Lung (tissue), 12 donors: ENCODE results near the gene COPG1. TPM values are rescaled to one million over a fixed set of nuclear protein-coding genes. Genes with fewer than 3 reads are reported as not detected.

Source experiments
- ATAC-seq: fragments of 200-7000 bp; cut with Tn5 transposase; one replicate; pipeline ENCODE4 v1.9.1; 2020; ENCODE audit warnings: moderate number of reproducible peaks; ENCODE audit not compliant: insufficient read depth, low FRiP score
- DNase-seq, 3 donors: peaks; one replicate each; pipeline ENCODE4 v3.0.0-alpha.2; 2013 to 2017
- H3K27ac ChIP-seq, 2 donors: one replicate each; pipeline ENCODE4 v1.5.1; 2013; ENCODE audit warnings: mild to moderate bottlenecking in 2 of 2, moderate library complexity in 2 of 2, control low read depth in 1 of 2, inconsistent platforms in 1 of 2, low read depth in 1 of 2, low read length in 1 of 2
- H3K27me3 ChIP-seq, 3 donors: one replicate each; pipeline ENCODE4 v1.5.1; 2013; ENCODE audit warnings: low read length in 2 of 3; ENCODE audit not compliant: control insufficient read depth in 3 of 3, insufficient read depth in 3 of 3
- H3K36me3 ChIP-seq, 4 donors: one replicate each; pipeline ENCODE4 v1.5.1; 2013; ENCODE audit warnings: low read length in 4 of 4, mild to moderate bottlenecking in 1 of 4, moderate library complexity in 1 of 4; ENCODE audit not compliant: control insufficient read depth in 4 of 4, insufficient read depth in 4 of 4
- H3K4me1 ChIP-seq, 5 donors: one replicate each; pipeline ENCODE4 v1.5.1; 2013; ENCODE audit warnings: low read length in 5 of 5, mild to moderate bottlenecking in 2 of 5, moderate library complexity in 1 of 5; ENCODE audit not compliant: control insufficient read depth in 5 of 5, insufficient read depth in 5 of 5
- H3K4me3 ChIP-seq: one replicate; pipeline ENCODE4 v1.5.1; 2013; ENCODE audit warnings: mild to moderate bottlenecking, control low read depth, moderate library complexity
- H3K9ac ChIP-seq, 2 donors: one replicate each; pipeline ENCODE4 v1.5.1; 2013; ENCODE audit warnings: low read length in 2 of 2, control low read depth in 1 of 2; ENCODE audit not compliant: insufficient read depth in 1 of 2
- H3K9me3 ChIP-seq, 4 donors: one replicate each; pipeline ENCODE4 v1.5.1; 2013; ENCODE audit warnings: low read length in 3 of 4, mild to moderate bottlenecking in 1 of 4, moderate library complexity in 1 of 4; ENCODE audit not compliant: control insufficient read depth in 4 of 4, insufficient read depth in 3 of 4
- CTCF ChIP-seq: IDR thresholded peaks from 2 replicates; pipeline ENCODE4 v1.5.1; 2012; ENCODE audit warnings: mild to moderate bottlenecking; ENCODE audit errors: control extremely low read depth, extremely low read depth
- WGBS, 2 donors: extraction: QIAGEN DNeasy Blood & Tissue Kit; methylation state at CpG; one replicate each; pipeline ENCODE4 v1.1.7; 2013; 5-methylcytosine and 5-hydroxymethylcytosine counted together
- polyA plus RNA-seq, 2 donors: library from polyadenylated mRNA; stranded (reverse); fragments of 200-250 nt; gene quantifications; one replicate each; pipeline ENCODE4 v1.2.1, GENCODE V29; 2013
- total RNA-seq, 2 donors: library from RNA; depleted of rRNA in 1 of 2; stranded (reverse); fragments of >200 nt in 1 of 2; gene quantifications; one replicate each; pipeline ENCODE4 v1.2.1, GENCODE V29; 2014 to 2021
- donor health status: control.
- donor health status: control.
- donor health status: Bipolar disorder and iron deficiency.
- donor health status: healthy.
- donor health status: DM: yes; HTN: yes; CAD: no.

COPG1 gene
- total and polyA plus RNA-seq, 4 donors, result 126 to 234 (median 146) TPM

- Histone ChIP-seq H3K4me3 (no peak overlapping the region), H3K36me3 (peaks cover 0 to 5% (median 0%) of the 10 kb centered on the region in 4 donors), H3K27ac (no peak overlapping the region), H3K9ac (no peak overlapping the region), H3K4me1 (peaks cover 2 to 14% (median 9%) of the 10 kb centered on the region in 5 donors), H3K27me3 (no peaks in the 10 kb centered on the region), H3K9me3 (no peaks in the 10 kb centered on the region)
- WGBS, 2 donors, result 83 to 86% methylated on average over 2 of the region's 2 CpGs
- no peak for TF ChIP-seq CTCF
- DNase-seq (peak in 1 of 3 donors; percentile 25), ATAC-seq (no peak)
Measured at GRCh38 chr3:129312021-129312639, 62.7 kb downstream of the COPG1 start.

- Histone ChIP-seq H3K27me3 (no peaks in the 10 kb centered on the region), H3K9ac (no peak overlapping the region), H3K9me3 (no peaks in the 10 kb centered on the region), H3K4me3 (no peak overlapping the region), H3K36me3 (peaks cover 0 to 3% (median 0%) of the 10 kb centered on the region in 4 donors), H3K27ac (peak overlapping the region in 1 of 2 donors; percentile 91), H3K4me1 (peaks cover 3 to 19% (median 11%) of the 10 kb centered on the region in 5 donors)
- TF ChIP-seq CTCF, result no peak
- DNase-seq, result peak; percentile 22 to 47 (median 43)
- no peak for ATAC-seq
Measured at GRCh38 chr3:129312671-129313414, 63.4 kb downstream of the COPG1 start.

GRCh38 chr3:129313415-129313664 is 63.9 kb downstream of the COPG1 start:
- DNase-seq (peak in 1 of 3 donors; percentile 47), ATAC-seq (no peak)
- Histone ChIP-seq H3K9me3 (no peaks in the 10 kb centered on the region), H3K36me3 (peaks cover 0 to 3% (median 0%) of the 10 kb centered on the region in 4 donors), H3K4me3 (no peak overlapping the region), H3K9ac (no peak overlapping the region), H3K27me3 (no peaks in the 10 kb centered on the region), H3K4me1 (peaks cover 3 to 22% (median 11%) of the 10 kb centered on the region in 5 donors), H3K27ac (peak overlapping the region in 1 of 2 donors; percentile 91)
- TF ChIP-seq CTCF, result no peak
